C4-2B (cell line): Measurements from ENCODE around the gene CSMD2.

ENCODE experiments used
- ZFX ChIP-seq: fragments of 450-650 bp; IDR thresholded peaks from 2 replicates; pipeline ENCODE4 v1.6.1; 2017
- TF ChIP-seq, protein P1 (sequence below): fragments of 450-650 bp; conservative IDR thresholded peaks from 2 replicates; pipeline ENCODE4 v1.5.1; 2017; ENCODE audit warnings: mild to moderate bottlenecking

DNA sequence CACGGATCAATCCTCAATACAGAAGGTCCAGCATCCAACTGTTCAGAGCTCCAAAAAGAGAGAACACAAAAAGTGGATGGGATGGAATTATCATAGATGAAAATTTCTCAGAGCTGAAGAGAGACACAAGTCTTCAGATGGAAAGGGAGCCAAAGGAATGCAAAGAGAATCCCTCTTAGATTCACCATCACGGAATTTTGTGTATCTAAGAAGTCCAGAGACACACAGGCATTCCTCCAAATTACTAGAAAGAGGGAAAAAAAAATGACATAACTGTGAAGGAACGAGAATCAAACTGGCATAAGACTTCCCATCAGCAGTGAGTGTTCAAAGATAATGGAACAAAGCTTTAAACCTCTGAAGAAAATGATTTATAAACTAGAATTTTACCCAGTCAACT, 591.4 kb downstream of the CSMD2 start:
- TF ChIP-seq, protein P1, sequence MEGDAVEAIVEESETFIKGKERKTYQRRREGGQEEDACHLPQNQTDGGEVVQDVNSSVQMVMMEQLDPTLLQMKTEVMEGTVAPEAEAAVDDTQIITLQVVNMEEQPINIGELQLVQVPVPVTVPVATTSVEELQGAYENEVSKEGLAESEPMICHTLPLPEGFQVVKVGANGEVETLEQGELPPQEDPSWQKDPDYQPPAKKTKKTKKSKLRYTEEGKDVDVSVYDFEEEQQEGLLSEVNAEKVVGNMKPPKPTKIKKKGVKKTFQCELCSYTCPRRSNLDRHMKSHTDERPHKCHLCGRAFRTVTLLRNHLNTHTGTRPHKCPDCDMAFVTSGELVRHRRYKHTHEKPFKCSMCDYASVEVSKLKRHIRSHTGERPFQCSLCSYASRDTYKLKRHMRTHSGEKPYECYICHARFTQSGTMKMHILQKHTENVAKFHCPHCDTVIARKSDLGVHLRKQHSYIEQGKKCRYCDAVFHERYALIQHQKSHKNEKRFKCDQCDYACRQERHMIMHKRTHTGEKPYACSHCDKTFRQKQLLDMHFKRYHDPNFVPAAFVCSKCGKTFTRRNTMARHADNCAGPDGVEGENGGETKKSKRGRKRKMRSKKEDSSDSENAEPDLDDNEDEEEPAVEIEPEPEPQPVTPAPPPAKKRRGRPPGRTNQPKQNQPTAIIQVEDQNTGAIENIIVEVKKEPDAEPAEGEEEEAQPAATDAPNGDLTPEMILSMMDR, result no peak
- TF ChIP-seq ZFX, result no peak
